HG03442 (cell line): ENCODE results near the gene ZNF180.
"Not testable (repeated sequence)": the region's sequence is repeated elsewhere in the genome, so short reads cannot be mapped to it uniquely, and the experiment has no call there.

Experiments used
- ATAC-seq: cut with Tn5 transposase; IDR thresholded peaks from one replicate; pipeline ENCODE4 v1.9.1; 2021; ENCODE audit warnings: mild to moderate bottlenecking, moderate library complexity; ENCODE audit not compliant: unreplicated experiment

ZNF180 gene

DNA sequence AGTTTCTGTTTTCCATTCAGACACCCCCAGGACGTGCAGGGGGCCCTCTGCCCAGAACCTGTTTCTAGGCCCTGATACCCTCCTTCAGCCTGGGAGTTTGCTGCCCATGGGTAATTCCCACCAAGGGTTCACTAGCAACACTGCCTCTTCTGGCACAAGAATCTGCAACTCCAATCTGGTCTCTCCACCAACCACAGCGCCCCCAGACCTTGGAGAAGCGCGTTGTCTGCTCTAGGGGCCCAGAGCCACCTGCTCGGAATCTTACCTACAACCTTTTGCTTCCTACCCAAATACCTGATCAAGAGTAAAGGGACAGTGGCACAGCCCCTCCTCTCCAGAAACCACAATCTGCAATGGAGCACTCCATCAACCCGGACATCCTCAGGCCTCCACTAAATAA, 763 bp downstream of the ZNF180 start:
- no peak for ATAC-seq

DNA sequence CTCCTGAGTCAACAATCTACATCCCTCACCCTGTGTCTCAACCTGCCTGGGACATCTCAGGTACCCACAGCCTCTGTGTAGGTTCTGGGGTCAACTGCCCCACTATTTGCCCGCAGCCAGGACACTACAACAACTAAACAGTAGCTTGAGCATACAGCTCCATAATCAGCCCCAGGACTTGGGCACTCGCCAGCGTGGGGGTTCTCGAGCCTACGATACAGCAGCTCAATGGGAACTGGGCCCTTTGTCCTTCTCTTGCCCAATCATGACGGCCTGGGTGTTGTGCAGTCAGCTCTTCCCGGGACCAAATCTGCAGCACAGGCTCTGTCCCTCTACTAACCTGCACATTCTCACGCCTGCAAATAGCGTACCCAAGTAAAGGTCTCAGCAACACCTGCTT, 1.3 kb downstream of the ZNF180 start:
- no peak for ATAC-seq

DNA sequence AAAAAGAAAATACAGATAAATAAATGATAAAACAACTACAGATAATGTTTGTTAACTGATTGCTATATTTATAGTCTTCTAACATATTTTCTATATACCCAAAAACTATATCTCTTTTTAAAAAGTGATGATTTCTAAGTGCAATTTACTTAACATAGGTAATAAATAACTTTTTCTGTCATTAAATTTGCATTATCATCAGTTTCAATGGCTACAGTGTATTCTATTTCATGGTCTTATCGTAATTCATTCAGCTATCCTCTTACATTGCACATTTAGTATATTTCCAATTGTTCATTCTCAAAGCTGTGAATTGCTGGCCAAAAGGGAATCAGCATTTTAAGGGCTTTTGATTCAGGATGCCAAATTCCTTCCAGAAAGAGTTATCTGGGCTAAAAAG, 3.6 kb downstream of the ZNF180 start:
- ATAC-seq: no peak

DNA sequence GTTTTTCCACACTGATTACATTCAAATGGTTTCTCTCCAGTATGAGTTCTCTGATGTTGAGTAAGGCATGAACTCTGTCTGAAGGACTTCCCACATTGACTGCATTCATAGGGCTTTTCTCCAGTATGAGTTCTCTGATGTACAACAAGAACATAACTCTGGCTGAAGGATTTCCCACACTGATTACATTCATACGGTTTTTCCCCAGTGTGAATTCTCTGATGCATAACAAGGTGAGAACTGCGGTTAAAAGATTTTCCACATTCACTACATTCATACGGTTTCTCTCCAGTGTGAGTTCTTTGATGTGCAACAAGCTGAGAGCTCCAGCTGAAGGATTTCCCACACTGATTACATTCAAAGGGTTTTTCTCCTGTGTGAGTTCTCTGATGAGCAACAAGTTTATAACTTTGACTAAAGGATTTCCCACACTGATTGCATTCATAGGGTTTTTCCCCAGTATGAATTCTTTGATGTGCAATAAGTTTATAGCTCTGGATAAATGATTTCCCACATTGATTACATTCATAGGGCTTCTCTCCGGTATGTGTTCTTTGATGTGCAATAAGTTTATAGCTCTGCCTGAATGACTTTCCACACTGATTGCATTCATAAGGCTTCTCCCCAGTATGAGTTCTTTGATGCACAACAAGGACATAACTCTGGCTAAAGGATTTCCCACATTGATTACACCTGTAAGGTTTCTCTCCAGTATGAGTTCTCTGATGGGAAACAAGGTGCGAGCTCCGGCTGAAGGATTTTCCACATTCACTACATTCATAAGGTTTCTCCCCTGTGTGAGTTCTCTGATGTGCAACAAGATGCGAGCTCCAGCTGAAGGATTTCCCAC, 23.5 kb downstream of the ZNF180 start:
- ATAC-seq: no peak

DNA sequence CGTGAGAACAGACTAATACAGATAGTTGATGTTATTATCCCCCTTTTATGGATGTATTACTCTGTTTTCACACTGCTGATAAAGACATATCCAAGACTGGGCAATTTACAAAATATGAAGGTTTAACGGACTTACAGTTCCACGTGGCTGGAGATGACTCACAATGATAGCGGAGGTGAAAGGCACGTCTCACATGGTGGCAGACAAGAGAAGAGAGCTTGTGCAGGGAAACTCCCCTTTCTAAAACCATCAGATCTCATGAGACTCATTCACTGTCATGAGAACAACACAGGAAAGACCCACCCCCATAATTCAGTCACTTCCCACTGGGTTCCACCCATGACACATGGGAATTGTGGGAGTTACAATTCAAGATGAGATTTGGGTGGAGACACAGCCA, 31.6 kb downstream of the ZNF180 start:
- not testable (repeated sequence) for ATAC-seq

DNA sequence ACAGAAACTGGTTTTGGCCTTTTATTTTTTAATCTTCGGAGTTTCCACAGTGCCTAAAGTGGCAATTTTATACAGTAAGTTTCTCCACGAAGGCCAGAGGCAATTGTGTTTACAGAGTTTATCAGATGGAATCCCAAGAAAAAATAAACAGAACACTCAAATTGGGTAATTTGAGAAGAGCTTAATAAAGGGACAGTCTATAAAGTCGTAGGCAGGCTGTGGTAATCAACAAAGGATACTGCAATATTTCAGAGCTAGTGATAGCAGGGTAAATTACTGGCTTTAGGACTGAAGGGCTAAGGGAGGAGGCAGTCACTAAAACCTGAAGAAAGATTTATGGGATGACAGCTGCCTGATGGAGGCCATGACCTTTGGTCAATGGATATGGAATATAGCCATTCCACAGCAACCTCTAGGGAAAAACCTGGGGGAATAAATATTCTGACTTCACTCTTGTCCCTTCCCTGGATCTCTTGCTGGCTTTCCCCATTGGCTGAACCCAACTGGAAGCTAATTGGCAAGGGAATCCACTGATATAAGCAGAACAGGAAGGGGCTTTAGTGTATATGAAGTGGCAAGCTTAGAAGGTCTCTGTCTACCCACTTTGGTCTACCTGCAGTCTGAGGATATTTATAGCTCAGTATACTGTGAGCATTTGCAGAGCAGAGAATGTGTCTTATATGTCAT, 37.6 kb downstream of the ZNF180 start:
- not testable (repeated sequence) for ATAC-seq

DNA sequence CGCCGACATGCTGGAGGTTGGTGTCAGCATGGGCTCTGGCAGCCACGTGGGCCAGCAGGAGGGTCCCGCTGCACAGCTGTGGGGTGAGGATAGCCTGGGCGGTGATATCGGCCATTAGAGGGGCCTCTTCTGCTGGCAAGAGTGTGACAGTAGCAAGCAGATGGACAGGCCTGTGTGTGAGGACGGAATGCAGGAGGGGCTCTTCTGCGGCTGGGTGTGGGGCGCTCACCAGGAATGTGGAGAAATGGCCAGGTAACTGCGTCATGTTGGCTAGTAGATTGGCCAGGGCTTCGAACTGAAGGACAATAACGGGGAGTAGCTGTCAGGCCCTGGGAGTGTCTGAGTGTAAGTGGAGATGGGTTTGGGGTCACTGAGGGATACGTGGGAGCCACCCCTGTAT, 44.3 kb downstream of the ZNF180 start:
- not testable (repeated sequence) for ATAC-seq

DNA sequence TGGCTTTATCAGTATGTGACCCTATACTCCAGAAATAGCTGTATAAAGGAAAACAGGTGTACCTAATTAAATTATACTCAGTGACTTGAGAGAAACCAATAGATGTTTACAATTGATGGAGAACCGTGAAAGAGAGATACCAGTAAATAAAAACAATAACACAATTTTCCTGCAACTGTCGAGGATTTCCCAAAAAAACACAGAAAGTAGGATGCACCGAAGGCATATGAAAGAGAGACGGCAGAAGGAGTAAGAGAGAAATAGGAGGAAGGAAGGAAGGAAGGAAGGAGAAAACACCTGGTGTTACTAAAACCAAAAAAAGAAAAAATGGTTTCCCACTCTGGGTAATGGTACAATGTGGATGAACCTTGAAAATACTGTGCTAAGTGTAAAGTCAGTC, 45.2 kb downstream of the ZNF180 start:
- ATAC-seq: no peak

DNA sequence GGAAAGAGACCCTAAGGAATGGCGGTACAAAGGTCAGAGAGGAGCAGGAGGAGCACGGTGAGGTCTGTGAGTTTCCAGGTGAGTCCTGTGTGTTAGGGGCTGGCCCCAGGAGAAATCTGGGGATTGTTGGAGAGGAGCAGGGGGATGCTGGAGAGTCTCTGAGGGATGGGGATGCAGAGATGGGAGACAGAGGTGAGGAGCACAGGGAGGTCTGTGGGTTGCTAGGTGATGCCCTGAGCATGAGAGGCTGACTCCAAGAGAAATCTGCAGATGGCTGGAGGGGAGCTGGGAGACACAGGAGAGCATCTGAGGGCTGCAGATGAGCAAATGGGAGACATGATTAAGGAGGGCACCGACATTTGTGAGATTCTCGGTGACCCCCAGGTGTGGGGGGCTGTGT, 48.0 kb downstream of the ZNF180 start:
- ATAC-seq: no peak

DNA sequence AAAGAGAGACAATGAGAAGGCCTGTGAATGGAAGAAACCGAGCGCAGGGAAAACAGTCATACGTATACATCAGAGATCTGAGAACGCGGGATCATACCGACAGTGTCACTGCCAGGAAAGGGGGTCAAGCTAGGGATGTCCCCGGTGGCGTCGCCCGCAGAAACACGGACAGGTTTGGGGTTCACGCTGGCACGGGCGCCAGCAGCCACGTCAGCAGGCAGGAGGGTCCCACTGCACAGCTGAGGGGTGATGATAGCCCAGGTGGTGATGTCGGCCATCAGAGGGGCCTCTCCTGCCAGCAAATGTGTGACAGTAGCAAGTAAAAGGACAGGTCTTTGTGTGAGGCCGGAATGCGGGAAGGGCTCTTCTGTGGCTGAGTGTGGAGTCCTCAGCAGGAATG, 48.6 kb downstream of the ZNF180 start:
- ATAC-seq: no peak

DNA sequence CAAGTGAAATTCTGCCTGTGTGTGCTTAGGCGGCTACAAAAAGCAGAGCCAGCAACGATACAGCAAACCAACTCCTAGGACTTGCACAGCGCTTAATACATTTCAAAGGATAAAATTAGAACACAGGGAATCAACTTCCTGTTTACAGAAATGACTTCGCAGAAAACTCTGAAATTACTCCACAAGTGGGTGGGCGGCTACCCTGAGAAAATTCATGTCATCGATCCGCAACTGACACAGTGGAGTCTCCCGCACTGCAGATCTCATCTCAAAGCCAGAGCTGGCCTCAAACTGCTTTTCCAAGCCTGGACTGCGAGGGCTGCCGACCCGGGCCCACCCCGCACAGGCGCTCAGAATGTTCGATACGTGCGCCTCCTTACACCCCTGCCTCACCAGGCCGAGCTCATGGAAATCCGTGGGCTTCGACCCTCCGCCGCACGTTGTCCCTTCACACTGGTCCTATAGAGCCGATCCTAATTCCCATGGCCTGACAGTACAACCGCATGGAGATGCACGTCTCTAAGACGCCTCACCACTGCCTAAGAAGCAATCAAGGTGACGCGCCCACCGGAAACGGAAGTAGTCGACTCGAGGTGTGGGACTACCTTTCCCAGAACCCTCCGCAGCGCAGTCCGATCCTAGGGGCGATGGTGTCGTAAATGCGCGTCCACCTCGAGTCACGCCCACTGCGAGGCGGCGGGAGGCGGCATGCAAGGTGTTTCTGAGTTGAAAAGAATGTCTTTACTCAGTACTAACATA, 52.2 kb downstream of the ZNF180 start, which contains the start of gene ZNF229:
TSS of gene ZNF229 (minus strand) at position 557 of the 759 bp plus-strand sequence. CDS start 5,625 bp downstream, outside the sequence.
- ATAC-seq: peak; percentile 49

DNA sequence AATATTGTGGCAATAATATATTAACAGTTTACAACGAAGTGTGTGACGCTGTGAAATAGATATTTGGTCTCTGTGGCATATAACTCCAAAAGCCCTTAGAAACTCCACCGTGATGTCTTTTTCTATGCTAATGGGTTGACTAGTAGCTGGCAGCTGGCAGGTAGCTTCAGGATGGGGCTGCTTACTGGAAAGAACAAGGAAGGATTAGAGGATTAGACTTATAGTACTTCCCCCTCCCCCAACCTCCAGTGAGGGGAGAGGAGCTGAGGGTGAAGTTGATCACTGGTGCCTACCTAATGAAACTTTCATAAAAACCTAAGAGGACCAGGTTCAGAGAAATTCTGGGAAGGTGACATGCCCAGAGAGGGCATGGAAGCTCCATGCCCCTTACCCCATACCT, 61.9 kb downstream of the ZNF180 start:
- ATAC-seq: no peak

DNA sequence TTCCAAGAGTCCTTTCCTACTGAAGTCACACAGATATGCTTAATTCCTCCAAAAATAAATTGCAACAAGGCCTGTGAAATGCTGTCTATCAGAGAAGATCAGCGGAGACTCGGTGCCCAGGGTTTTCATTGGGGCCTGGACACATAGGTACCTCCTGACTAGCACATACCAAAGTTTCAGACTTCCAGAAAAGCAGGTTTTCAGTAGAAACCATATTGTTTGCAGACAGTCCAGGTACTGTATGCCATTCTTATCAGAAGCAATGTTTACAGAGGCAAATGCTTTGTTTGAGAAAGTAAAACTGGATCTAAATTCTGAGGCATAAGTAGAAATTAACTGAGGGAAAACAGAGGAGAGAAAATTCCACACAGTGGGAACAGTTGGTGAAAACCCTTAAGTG, 64.9 kb downstream of the ZNF180 start:
- no peak for ATAC-seq

DNA sequence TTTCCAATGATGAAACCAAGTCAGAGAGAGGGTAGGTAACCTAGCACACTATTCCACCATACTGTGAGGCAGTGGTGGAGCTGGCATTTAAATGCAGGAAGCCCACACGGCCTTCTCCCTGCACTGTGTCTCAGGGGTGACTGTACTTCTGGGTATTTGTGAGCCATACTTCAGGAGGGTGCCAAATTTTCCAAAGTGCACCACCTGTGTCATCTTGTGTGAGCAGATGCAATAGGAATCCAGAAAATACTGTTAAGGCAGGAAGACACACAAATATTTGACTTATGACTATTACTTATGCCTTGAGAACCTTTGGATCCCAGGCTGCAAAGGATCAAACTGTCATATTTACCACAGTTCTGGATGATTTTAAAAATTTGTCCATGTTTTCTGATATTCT, 69.4 kb downstream of the ZNF180 start:
- no peak for ATAC-seq
